ENCODE results near the gene C6orf89. TPM values are rescaled to one million over a fixed set of nuclear protein-coding genes. Genes with fewer than 3 reads are reported as not detected.

Gene C6orf89
- total RNA-seq, 1 donor from 2014 or later: 36.8 TPM

- peaks cover 0 to 7% of the 10 kb centered on the region in 2 donors for H3K36me3 ChIP-seq
These were observed 25.6 kb upstream of the C6orf89 start for GRCh38 chr6:36860126-36860525.

GRCh38 chr6:36862164-36862847, 23.4 kb upstream of the C6orf89 start:
- H3K4me3 ChIP-seq: no peak overlapping the region
- H3K9me3 ChIP-seq: no peaks in the 10 kb centered on the region
- DNase-seq (ENCODE audit: extremely low spot score in 2 of 2): no peak
- TF ChIP-seq POLR2AphosphoS5 (IDR thresholded peaks at IDR 0.05; ENCODE audit: insufficient read depth in 1 of 2, low read depth in 1 of 2) (peak in 1 of 2 donors; percentile 45), POLR2A (IDR thresholded peaks at IDR 0.05) (no peak)
- intact Hi-C loops (cut with DNase I): no loop called here
- peaks cover 0 to 2% of the 10 kb centered on the region in 2 donors for H3K36me3 ChIP-seq
- H3K27ac ChIP-seq: peak overlapping the region; percentile 9
- H3K4me1 ChIP-seq: peaks cover 17% of the 10 kb centered on the region
- no peaks in the 10 kb centered on the region for H3K27me3 ChIP-seq

More at GRCh38 chr6:36860126-36860525, 25.6 kb upstream of the C6orf89 start:
- Histone ChIP-seq H3K4me3 (no peak overlapping the region), H3K9me3 (no peaks in the 10 kb centered on the region), H3K27me3 (no peaks in the 10 kb centered on the region), H3K27ac (no peak overlapping the region), H3K4me1 (peaks cover 17% of the 10 kb centered on the region)
- no peak for TF ChIP-seq POLR2A (IDR thresholded peaks at IDR 0.05)
- TF ChIP-seq CTCF (IDR thresholded peaks at IDR 0.05): no peak
- no peak for TF ChIP-seq POLR2AphosphoS5 (IDR thresholded peaks at IDR 0.05; ENCODE audit: insufficient read depth in 1 of 2, low read depth in 1 of 2)
- DNase-seq (ENCODE audit: extremely low spot score in 2 of 2): peak in 1 of 2 donors; percentile 72
- intact Hi-C loops (cut with DNase I): no loop called here

- TF ChIP-seq CTCF (IDR thresholded peaks at IDR 0.05) (no peak), POLR2AphosphoS5 (IDR thresholded peaks at IDR 0.05; ENCODE audit: insufficient read depth in 1 of 2, low read depth in 1 of 2) (no peak), POLR2A (IDR thresholded peaks at IDR 0.05) (no peak)
- H3K27me3 ChIP-seq: no peaks in the 10 kb centered on the region
- no peaks in the 10 kb centered on the region for H3K9me3 ChIP-seq
- peak in 1 of 2 donors; percentile 27 for DNase-seq (ENCODE audit: extremely low spot score in 2 of 2)
- peaks cover 0 to 8% of the 10 kb centered on the region in 2 donors for H3K36me3 ChIP-seq
- peaks cover 17% of the 10 kb centered on the region for H3K4me1 ChIP-seq
- peak overlapping the region; percentile 9 for H3K27ac ChIP-seq
- intact Hi-C loops (cut with DNase I): no loop called here
- H3K4me3 ChIP-seq: no peak overlapping the region
These were observed 22.8 kb upstream of the C6orf89 start for GRCh38 chr6:36862848-36863382.

GRCh38 chr6:36863670-36864540, 21.8 kb upstream of the C6orf89 start:
- no peaks in the 10 kb centered on the region for H3K9me3 ChIP-seq
- intact Hi-C loops (cut with DNase I): no loop called here
- peaks cover 7% of the 10 kb centered on the region for H3K4me1 ChIP-seq
- peaks cover 0 to 12% of the 10 kb centered on the region in 2 donors for H3K36me3 ChIP-seq
- DNase-seq (ENCODE audit: extremely low spot score in 2 of 2): peak in 1 of 2 donors; percentile 52
- H3K27me3 ChIP-seq: no peaks in the 10 kb centered on the region
- no peak for TF ChIP-seq POLR2AphosphoS5 (IDR thresholded peaks at IDR 0.05; ENCODE audit: insufficient read depth in 1 of 2, low read depth in 1 of 2)
- no peak for TF ChIP-seq POLR2A (IDR thresholded peaks at IDR 0.05)
- no peak for TF ChIP-seq CTCF (IDR thresholded peaks at IDR 0.05)
- H3K27ac ChIP-seq: no peak overlapping the region
- H3K4me3 ChIP-seq: no peak overlapping the region

DNA sequence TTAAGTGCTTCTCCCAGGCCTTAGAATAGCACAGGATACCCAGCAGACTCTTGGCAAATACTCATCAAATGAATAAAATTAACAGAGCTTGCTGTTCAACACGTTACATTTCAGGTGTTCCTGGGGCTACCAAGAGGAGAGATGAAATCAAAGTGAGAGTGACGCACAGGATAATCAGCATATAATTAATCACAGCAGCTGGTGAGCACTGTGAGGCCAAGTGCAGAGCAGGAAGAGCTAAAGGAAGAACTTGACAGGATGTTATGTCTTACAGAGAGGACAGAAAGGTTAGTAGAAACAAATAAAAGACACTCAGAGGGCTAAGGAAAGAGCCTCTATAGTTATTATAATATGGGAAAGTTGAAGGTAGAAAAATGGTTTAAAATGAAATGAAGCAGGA, 19.9 kb upstream of the C6orf89 start:
- TF ChIP-seq CTCF (IDR thresholded peaks at IDR 0.05): no peak
- TF ChIP-seq POLR2AphosphoS5 (IDR thresholded peaks at IDR 0.05; ENCODE audit: insufficient read depth in 1 of 2, low read depth in 1 of 2): no peak
- TF ChIP-seq POLR2A (IDR thresholded peaks at IDR 0.05): no peak
- Histone ChIP-seq H3K27me3 (no peaks in the 10 kb centered on the region), H3K36me3 (peaks cover 0 to 19% of the 10 kb centered on the region in 2 donors), H3K4me3 (no peak overlapping the region), H3K9me3 (no peaks in the 10 kb centered on the region), H3K27ac (no peak overlapping the region), H3K4me1 (no peaks in the 10 kb centered on the region)
- intact Hi-C loops (cut with DNase I): no loop called here
- no peak for DNase-seq (ENCODE audit: extremely low spot score in 2 of 2)

All from vagina (tissue), 2 donors.